ENCODE data around the gene ATMIN. TPM values are rescaled to one million over a fixed set of nuclear protein-coding genes. Genes with fewer than 3 reads are reported as not detected.

Gene ATMIN
- polyA plus RNA-seq, 1 of the 3 experiments (the other 2 are of a cell fraction), result 15.3 TPM

DNA sequence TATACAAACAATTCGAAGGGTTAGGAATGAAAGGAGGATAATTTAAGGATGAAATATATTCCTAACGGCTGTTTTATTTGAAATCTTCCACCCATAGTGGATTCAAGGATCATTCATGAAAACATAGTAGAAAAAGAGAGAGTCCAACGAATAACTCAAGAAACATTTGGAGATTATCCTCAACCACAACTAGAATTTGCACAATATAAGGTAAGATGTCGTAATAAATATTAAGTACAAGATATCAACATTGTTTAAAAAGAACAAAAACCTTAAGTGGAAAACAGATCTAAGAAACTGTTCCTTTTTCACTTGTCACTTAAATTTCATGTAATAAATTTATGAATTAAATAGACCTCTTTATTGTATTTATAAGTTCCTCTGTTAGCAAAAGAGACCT, 9.2 kb upstream of the ATMIN start:
- Histone ChIP-seq H4K20me1 (ENCODE audit: insufficient read depth) (no peaks in the 10 kb centered on the region), H2AFZ (ENCODE audit: low read depth) (no peak overlapping the region), H3K4me2 (no peak overlapping the region), H3K27ac (ENCODE audit: low read depth in 2 of 2, low read length in 1 of 2) (no peak overlapping the region), H3K36me3 (replicated peaks in 1 of 2; ENCODE audit: control insufficient read depth in 1 of 2, insufficient read depth in 2 of 2, low read length in 1 of 2) (peaks cover 27 to 38% of the 10 kb centered on the region in 2 experiments), H3F3A (replicated peaks; ENCODE audit: insufficient read depth) (peaks cover 12% of the 10 kb centered on the region), H3K9me3 (no peaks in the 10 kb centered on the region), H3K27me3 (ENCODE audit: insufficient read depth) (no peaks in the 10 kb centered on the region), H3K79me2 (ENCODE audit: insufficient read depth) (no peaks in the 10 kb centered on the region), H3K4me3 (ENCODE audit: low read depth in 2 of 2, low read length in 1 of 2) (no peak overlapping the region), H3K4me1 (ENCODE audit: control insufficient read depth in 1 of 2, insufficient read depth in 2 of 2, low read depth in 1 of 2, low read length in 1 of 2) (no peaks in the 10 kb centered on the region), H3K9me2 (no peaks in the 10 kb centered on the region), H3K9ac (no peak overlapping the region)
- 95% methylated on average over 4 of the region's 4 CpGs for WGBS (ENCODE audit: low lambda C conversion rate)
- no peak for DNase-seq
- ChIA-PET CTCF (no interaction called here), POLR2A (no interaction called here)
- TF ChIP-seq TAF1 (IDR thresholded peaks at IDR 0.05; ENCODE audit: borderline replicate concordance, low read depth, low read length) (no peak), YY1 (IDR thresholded peaks at IDR 0.05; ENCODE audit: low read depth) (no peak), SMC3 (IDR thresholded peaks at IDR 0.05; ENCODE audit: low read depth, low read length) (no peak), SIN3A (IDR thresholded peaks at IDR 0.05; ENCODE audit: borderline replicate concordance, low read depth, low read length) (no peak), RAD21 (IDR thresholded peaks at IDR 0.05; ENCODE audit: low read length) (no peak), ELF1 (IDR thresholded peaks at IDR 0.05) (no peak), RXRA (IDR thresholded peaks at IDR 0.05; ENCODE audit: borderline replicate concordance, low read depth) (no peak), EZH2phosphoT487 (IDR thresholded peaks at IDR 0.05; ENCODE audit: borderline replicate concordance, low read depth) (no peak), EP300 (IDR thresholded peaks at IDR 0.05; ENCODE audit: borderline replicate concordance in 1 of 2, low read depth in 1 of 2, low read length in 1 of 2) (no peak), MEF2A (IDR thresholded peaks at IDR 0.05; ENCODE audit: borderline replicate concordance, low read depth) (no peak), RFX5 (IDR thresholded peaks at IDR 0.05; ENCODE audit: low read length) (no peak), POLR2AphosphoS5 (IDR thresholded peaks at IDR 0.05; ENCODE audit: low read depth, low read length) (no peak), GABPA (IDR thresholded peaks at IDR 0.05; ENCODE audit: low read depth) (no peak)
- TF ChIP-seq, protein P1, sequence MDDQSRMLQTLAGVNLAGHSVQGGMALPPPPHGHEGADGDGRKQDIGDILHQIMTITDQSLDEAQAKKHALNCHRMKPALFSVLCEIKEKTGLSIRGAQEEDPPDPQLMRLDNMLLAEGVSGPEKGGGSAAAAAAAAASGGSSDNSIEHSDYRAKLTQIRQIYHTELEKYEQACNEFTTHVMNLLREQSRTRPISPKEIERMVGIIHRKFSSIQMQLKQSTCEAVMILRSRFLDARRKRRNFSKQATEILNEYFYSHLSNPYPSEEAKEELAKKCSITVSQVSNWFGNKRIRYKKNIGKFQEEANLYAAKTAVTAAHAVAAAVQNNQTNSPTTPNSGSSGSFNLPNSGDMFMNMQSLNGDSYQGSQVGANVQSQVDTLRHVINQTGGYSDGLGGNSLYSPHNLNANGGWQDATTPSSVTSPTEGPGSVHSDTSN (IDR thresholded peaks at IDR 0.05), result no peak
- TF ChIP-seq, protein P2, sequence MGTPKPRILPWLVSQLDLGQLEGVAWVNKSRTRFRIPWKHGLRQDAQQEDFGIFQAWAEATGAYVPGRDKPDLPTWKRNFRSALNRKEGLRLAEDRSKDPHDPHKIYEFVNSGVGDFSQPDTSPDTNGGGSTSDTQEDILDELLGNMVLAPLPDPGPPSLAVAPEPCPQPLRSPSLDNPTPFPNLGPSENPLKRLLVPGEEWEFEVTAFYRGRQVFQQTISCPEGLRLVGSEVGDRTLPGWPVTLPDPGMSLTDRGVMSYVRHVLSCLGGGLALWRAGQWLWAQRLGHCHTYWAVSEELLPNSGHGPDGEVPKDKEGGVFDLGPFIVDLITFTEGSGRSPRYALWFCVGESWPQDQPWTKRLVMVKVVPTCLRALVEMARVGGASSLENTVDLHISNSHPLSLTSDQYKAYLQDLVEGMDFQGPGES (IDR thresholded peaks at IDR 0.05; ENCODE audit: low read depth, low read length), result no peak
- TF ChIP-seq, protein P3, sequence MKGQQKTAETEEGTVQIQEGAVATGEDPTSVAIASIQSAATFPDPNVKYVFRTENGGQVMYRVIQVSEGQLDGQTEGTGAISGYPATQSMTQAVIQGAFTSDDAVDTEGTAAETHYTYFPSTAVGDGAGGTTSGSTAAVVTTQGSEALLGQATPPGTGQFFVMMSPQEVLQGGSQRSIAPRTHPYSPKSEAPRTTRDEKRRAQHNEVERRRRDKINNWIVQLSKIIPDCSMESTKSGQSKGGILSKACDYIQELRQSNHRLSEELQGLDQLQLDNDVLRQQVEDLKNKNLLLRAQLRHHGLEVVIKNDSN (IDR thresholded peaks at IDR 0.05; ENCODE audit: borderline replicate concordance, low read depth), result no peak
- TF ChIP-seq, protein P4, sequence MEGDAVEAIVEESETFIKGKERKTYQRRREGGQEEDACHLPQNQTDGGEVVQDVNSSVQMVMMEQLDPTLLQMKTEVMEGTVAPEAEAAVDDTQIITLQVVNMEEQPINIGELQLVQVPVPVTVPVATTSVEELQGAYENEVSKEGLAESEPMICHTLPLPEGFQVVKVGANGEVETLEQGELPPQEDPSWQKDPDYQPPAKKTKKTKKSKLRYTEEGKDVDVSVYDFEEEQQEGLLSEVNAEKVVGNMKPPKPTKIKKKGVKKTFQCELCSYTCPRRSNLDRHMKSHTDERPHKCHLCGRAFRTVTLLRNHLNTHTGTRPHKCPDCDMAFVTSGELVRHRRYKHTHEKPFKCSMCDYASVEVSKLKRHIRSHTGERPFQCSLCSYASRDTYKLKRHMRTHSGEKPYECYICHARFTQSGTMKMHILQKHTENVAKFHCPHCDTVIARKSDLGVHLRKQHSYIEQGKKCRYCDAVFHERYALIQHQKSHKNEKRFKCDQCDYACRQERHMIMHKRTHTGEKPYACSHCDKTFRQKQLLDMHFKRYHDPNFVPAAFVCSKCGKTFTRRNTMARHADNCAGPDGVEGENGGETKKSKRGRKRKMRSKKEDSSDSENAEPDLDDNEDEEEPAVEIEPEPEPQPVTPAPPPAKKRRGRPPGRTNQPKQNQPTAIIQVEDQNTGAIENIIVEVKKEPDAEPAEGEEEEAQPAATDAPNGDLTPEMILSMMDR (IDR thresholded peaks at IDR 0.05), result no peak

Data from SK-N-SH (cell line).